NCI-H748 treated with DMSO at 0.1 percent for 48 hours (cell line): ENCODE data around the gene MT1H.
"Not testable (repeated sequence)": the region's sequence is repeated elsewhere in the genome, so short reads cannot be mapped to it uniquely, and the experiment has no call there.

Experiments
- DNase-seq: peaks from one replicate; lab custom pipeline; 2025; lab: John Stamatoyannopoulos, UW

MT1H gene

DNA sequence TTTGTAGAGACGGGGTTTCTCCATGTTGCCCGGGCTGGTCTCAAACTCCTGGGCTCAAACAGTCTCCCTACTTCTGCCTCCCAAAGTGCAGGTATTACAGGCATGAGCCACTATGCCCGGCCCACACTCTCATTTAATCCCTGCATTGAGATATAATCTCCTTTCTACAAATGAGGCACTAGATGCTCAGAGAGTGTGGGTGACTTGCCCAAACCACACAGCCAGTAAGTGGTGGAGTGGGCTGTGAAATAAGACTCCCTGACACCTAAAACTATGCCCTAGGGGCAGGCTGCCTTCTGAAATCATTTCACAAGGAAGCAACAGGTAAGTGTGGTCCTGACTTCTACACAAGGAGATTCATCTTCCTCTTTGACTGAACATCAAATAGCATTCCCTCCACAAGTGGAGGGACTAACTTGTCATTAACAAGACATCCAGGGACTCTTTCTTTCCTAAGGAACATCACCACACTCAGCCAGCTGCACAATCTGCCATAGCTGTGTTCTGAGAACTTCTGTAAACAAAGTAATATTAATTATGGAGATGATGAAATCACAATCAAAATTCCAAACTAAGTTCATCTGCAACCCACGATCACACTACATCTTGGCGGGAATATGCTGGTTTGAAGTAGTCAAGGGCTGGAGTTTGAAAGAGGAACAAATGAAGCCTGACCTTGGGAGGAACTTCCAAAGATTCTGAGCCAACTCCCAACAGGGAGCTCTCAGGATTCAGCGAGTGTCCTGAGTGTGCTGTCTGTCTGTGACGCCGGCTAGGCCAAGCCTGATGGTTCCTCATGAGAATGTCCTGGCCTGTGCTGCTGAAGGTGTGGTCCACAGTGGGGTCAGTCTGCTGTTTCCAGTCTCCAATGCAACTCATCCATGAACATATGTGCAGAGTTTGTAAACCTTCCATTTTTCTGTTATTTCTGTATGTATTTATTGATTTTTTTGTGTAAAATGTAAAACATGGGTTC is 4.0 kb upstream of the MT1H start:
- not testable (repeated sequence) for DNase-seq

GRCh38 chr16:56667581-56668571 is 1.7 kb upstream of the MT1H start, which contains the start of gene MT1G:
Gene MT1G, minus strand, starts transcription at chr16:56668065. Its CDS starts 72 bp downstream, at chr16:56667993.
- DNase-seq, result no peak

DNA sequence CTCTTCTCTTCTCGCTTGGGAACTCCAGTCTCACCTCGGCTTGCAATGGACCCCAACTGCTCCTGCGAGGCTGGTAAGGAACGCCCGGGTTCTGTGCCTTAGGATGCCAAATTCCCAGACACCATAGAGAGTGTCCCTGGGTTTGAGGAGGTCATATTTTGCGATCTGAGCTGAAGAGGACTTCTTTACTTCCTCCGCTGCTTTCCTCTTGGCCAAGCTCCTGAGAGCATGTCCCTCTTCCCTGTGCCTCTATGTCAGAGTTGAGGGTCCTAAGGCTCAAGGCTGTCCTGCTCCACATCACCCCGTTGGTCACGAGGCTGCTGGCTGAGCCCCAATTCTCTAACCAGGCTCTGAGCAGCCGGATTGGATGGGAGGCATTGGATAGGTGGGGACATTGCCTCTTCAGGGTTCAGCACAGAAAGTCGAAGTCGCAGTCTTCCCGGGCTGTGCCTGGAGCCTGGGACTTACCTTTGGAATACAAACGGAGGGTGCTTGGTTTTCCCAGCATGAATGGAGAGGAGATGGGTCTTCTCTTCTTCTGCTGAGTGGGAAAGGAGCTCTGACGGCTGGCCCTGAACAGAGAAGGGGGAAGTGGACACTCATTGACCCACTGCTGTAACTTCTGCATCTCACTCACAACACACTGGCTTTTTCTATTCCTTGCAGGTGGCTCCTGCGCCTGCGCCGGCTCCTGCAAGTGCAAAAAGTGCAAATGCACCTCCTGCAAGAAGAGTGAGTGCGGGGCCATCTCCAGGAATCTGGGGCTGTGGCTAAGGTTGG is 416 bp downstream of the MT1H start:
- no peak for DNase-seq

DNA sequence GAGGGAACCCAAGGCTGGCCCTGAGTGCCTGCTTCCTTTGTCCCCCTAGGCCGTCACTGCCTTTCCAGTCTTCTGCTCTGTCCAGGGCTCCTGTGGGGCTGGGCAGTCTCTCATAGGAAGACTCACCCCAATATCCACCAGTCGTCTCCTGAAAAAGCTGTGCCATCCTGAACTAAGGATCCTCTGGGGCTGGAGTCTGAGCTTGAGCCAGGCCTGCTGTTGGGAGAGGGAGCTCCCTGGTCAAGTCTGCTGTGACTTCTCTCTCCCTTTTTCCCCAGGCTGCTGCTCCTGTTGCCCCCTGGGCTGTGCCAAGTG is 963 bp downstream of the MT1H start:
- no peak for DNase-seq

- not testable (repeated sequence) for DNase-seq
These were observed 2.1 kb downstream of the MT1H start for GRCh38 chr16:56671691-56672090.

- not testable (repeated sequence) for DNase-seq
These were observed 2.6 kb downstream of the MT1H start for GRCh38 chr16:56672171-56672570.

DNA sequence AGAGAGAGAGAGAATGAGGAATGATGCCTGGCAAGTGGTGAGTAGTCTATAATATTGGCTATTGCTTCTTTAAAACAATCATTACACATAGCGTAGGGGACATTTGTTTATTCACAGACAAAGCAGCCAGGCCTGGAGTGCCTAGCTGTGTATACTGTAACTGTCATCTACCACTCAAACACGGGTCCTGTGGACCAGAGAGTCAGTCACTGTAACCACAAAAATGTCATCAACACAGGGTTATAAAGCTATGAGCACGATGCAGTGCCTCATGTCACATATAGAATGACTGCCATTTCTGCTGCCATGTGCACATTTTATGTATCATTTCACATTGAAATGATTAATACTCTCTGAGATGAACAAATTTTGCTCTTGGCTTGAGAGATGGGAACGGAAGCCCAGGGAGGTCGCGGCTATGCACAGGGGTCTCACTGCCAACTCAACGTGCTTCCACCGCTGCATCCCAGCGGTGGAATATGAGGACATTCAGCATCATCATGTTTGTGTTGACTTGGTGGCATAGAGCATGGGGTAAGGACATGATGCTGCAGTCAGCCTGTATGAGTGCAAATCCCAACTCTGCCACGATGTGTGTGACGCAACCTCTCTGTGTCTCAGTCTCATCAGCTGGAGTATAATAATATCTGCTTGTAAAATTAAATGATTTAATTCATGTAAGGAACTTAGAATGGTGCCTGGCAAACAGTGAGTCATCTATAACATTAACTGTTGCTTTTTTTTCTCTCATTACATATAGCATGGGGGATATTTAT is 3.3 kb downstream of the MT1H start:
- no peak for DNase-seq

GRCh38 chr16:56673921-56674320 is 4.3 kb downstream of the MT1H start:
- DNase-seq, result no peak

DNA sequence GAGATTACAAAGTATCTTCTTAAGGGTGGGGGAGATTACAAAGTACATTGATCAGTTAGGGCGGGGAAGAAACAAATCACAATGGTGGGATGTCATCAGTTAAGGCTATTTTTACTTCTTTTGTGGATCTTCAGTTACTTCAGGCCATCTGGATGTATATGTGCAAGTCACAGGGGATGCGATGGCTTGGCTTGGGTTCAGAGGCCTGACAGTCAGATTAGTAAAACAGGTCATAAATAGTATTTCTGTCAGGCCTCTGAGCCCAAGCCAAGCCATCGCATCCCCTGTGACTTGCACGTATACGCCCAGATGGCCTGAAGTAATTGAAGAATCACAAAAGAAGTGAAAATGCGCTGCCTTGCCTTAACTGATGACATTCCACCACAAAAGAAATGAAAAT is 5.0 kb downstream of the MT1H start:
- DNase-seq, result not testable (repeated sequence)

- DNase-seq, result no peak
These were observed 6.1 kb downstream of the MT1H start for GRCh38 chr16:56675685-56676210.

GRCh38 chr16:56677474-56677873 is 7.9 kb downstream of the MT1H start:
- no peak for DNase-seq

GRCh38 chr16:56679078-56679730 is 9.6 kb downstream of the MT1H start:
- DNase-seq, result no peak

DNA sequence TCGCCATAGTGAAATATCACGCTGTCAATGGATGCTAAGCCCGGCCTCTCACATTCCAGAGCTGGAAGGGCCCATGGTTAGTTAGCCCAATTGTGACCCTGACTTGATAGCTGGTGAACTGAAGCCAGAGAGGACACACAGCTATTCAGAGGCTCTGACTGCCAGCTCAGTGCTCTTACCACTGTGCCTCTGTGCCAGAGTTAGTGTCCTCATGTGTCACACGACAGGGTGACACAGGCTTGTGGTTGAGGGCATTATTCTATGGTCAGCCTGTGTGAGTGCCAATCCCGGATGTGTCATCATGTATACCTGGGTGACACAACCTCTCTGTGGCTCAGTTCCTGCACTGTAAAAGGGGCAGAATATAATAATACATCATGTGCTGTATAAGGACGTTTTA is 10.2 kb downstream of the MT1H start:
- no peak for DNase-seq

GRCh38 chr16:56681939-56682702 is 12.5 kb downstream of the MT1H start, which contains the start of gene MT1X:
Gene MT1X, plus strand, starts transcription at chr16:56682470. Its CDS starts 71 bp downstream, at chr16:56682541.
- peak; percentile 32 for DNase-seq

GRCh38 chr16:56682703-56683397 is 13.2 kb downstream of the MT1H start:
- DNase-seq, result no peak

DNA sequence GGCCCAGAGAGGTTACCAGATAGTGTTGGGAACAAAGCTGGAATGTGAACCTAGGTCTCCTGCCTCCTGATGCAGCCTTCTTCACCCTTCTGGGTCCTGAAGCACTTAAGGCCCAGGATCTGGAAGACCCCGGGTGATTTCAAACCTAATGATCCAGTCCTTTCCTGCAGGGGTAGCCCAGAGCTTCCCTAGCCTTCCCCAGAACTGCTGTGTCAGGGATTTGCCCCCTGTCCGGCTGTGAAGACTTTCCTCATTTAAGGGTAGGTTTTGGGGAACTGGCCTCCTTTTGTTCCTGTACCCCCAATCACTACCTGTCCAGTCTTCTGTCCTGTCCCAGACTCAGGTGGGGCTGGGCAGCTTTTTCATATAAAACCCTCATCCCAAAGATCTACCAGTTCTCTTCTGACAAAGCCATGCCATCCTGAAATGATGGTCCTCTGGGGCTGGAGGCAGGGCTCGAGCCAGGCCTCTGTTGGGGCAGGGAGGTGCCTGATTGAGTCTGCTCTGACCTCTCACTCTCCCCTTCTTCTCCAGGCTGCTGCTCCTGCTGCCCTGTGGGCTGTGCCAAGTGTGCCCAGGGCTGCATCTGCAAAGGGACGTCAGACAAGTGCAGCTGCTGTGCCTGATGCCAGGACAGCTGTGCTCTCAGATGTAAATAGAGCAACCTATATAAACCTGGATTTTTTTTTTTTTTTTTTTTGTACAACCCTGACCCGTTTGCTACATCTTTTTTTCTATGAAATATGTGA is 14.0 kb downstream of the MT1H start:
- DNase-seq, result no peak

- no peak for DNase-seq
These were observed 14.8 kb downstream of the MT1H start for GRCh38 chr16:56684256-56684925.
